HCT116 (cell line): ENCODE results near the gene TRIM41. TPM values are rescaled to one million over a fixed set of nuclear protein-coding genes. Genes with fewer than 3 reads are reported as not detected.

Experiments
- ATAC-seq: fragments of 200-7000 bp; cut with Tn5 transposase; 2 replicates; pipeline ENCODE4 v1.9.1; 2020; ENCODE audit warnings: mild to moderate bottlenecking, moderate library complexity
- BruUV-seq: library from RNA; stranded (reverse); fragments of 400-500 nt; replicated peaks from 2 replicates; lab custom pipeline; 2021; lab: Mats Ljungman, UMichigan
- CTCF ChIA-PET: fragments of 300-600 bp; sonication (Branson Sonifier 250); formaldehyde crosslinking; loops from one replicate; lab custom pipeline; 2021; ENCODE audit warnings: antibody characterized with exemption; lab: Charles Lee
- POLR2A ChIA-PET: fragments of 300-600, 350-600 bp; sonication (Branson Sonifier 250); formaldehyde crosslinking; loops from one replicate; lab custom pipeline; 2021; ENCODE audit warnings: antibody characterized with exemption; lab: Charles Lee
- RAD21 ChIA-PET, 2 experiments: fragments of 300-600 bp; sonication (Branson Sonifier 250); formaldehyde crosslinking; loops; one replicate each; lab custom pipeline; 2023; ENCODE audit warnings: low total read pairs in 2 of 2; ENCODE audit not compliant: uncharacterized antibody in 2 of 2, unreplicated experiment in 2 of 2, low non-redundant PET in 1 of 2; lab: Charles Lee
- DNase-seq: peaks from one replicate; pipeline ENCODE4 v3.0.0-alpha.2; 2010; ENCODE audit warnings: low read depth, low spot score
- H2AFZ ChIP-seq: fragments of 200-600 bp; shearing (Covaris generic), sonication (generic); 2 replicates; pipeline ENCODE4 v1.6.1; 2017; ENCODE audit warnings: low read depth, mixed run types, mixed read lengths, antibody characterized with exemption, low read length; ENCODE audit not compliant: poor library complexity, severe bottlenecking
- H3K27ac ChIP-seq: 2 replicates; pipeline ENCODE4 v1.5.1; 2012; ENCODE audit warnings: low read depth, low read length
- H3K27me3 ChIP-seq: fragments of 200-600 bp; sonication (generic); 2 replicates; pipeline ENCODE4 v1.6.1; 2016; ENCODE audit warnings: mixed run types, low read length, mixed read lengths; ENCODE audit not compliant: insufficient read depth
- H3K36me3 ChIP-seq, 2 experiments: fragments of 200-500 bp in 1 of 2; fragments of 200-600 bp in 1 of 2; sonication (Bioruptor generic) in 1 of 2; sonication (generic) in 1 of 2; 2 replicates each; pipeline versions ENCODE4 v1.5.1 to v1.6.1; 2014 to 2016; ENCODE audit warnings: low read length in 2 of 2, inconsistent platforms in 1 of 2, mixed read lengths in 1 of 2, mixed run types in 1 of 2; ENCODE audit not compliant: insufficient read depth in 2 of 2, control insufficient read depth in 1 of 2
- H3K4me1 ChIP-seq, 2 experiments: fragments of 200-600 bp in 1 of 2; sonication (generic) in 1 of 2; 2 replicates each; pipeline versions ENCODE4 v1.5.1 to v1.6.1; 2012 to 2017; ENCODE audit warnings: low read length in 2 of 2, inconsistent platforms in 1 of 2, mild to moderate bottlenecking in 1 of 2, mixed read lengths in 1 of 2, mixed run types in 1 of 2, moderate library complexity in 1 of 2; ENCODE audit not compliant: insufficient read depth in 2 of 2, control insufficient read depth in 1 of 2
- H3K4me2 ChIP-seq: fragments of 200-600 bp; sonication (generic); 2 replicates; pipeline ENCODE4 v1.6.1; 2017; ENCODE audit warnings: mixed run types, low read length, mixed read lengths
- H3K4me3 ChIP-seq, 2 experiments: fragments of 200-600 bp in 1 of 2; sonication (generic) in 1 of 2; replicated peaks in 1 of 2; 2 replicates each; pipeline ENCODE4 v1.5.1; 2011 to 2016; ENCODE audit warnings: low read length in 2 of 2, control low read depth in 1 of 2, low read depth in 1 of 2, mild to moderate bottlenecking in 1 of 2, mixed read lengths in 1 of 2, mixed run types in 1 of 2
- H3K79me2 ChIP-seq: fragments of 200-600 bp; sonication (generic); 2 replicates; pipeline ENCODE4 v1.6.1; 2017; ENCODE audit warnings: mild to moderate bottlenecking, mixed run types, low read length, moderate library complexity, mixed read lengths; ENCODE audit not compliant: insufficient read depth
- H3K9ac ChIP-seq: fragments of 200-600 bp; sonication (generic); 2 replicates; pipeline ENCODE4 v1.6.1; 2016; ENCODE audit warnings: low read length, mixed read lengths
- H3K9me2 ChIP-seq: fragments of 200-600 bp; sonication (generic), shearing (Covaris generic); 2 replicates; pipeline ENCODE4 v1.6.1; 2017; ENCODE audit warnings: mixed run types, mild to moderate bottlenecking, moderate library complexity; ENCODE audit not compliant: insufficient read depth
- H3K9me3 ChIP-seq, 2 experiments: fragments of 200-500 bp in 1 of 2; fragments of 200-600 bp in 1 of 2; sonication (Bioruptor generic) in 1 of 2; sonication (generic) in 1 of 2; 2 replicates each; pipeline ENCODE4 v1.6.1; 2014 to 2017; ENCODE audit warnings: low read length in 2 of 2, mixed read lengths in 2 of 2, inconsistent platforms in 1 of 2, low read depth in 1 of 2, mild to moderate bottlenecking in 1 of 2, mixed run types in 1 of 2, moderate library complexity in 1 of 2; ENCODE audit not compliant: control insufficient read depth in 1 of 2, insufficient read depth in 1 of 2
- H4K20me1 ChIP-seq: fragments of 200-600 bp; sonication (generic), shearing (Covaris generic); 2 replicates; pipeline ENCODE4 v1.6.1; 2017; ENCODE audit warnings: mixed run types, mild to moderate bottlenecking, moderate library complexity; ENCODE audit not compliant: insufficient read depth
- CBX3 ChIP-seq: IDR thresholded peaks from 2 replicates; pipeline ENCODE4 v1.6.1; 2012; ENCODE audit warnings: low read depth
- CEBPB ChIP-seq: IDR thresholded peaks from 2 replicates; pipeline ENCODE4 v1.6.1; 2012; ENCODE audit warnings: low read depth
- CTCF ChIP-seq, 3 experiments: fragments of 200-600 bp in 1 of 3; sonication (generic) in 1 of 3; IDR thresholded peaks in 2 of 3; conservative IDR thresholded peaks in 1 of 3; 2 replicates each; pipeline ENCODE4 v1.5.1; 2012 to 2017; ENCODE audit warnings: low read depth in 2 of 3, low read length in 2 of 3, antibody characterized with exemption in 1 of 3, borderline replicate concordance in 1 of 3, control low read depth in 1 of 3, mild to moderate bottlenecking in 1 of 3, mixed read lengths in 1 of 3, mixed run types in 1 of 3, moderate library complexity in 1 of 3; ENCODE audit not compliant: insufficient read depth in 1 of 3
- JUND ChIP-seq: IDR thresholded peaks from 2 replicates; pipeline ENCODE4 v1.6.1; 2012
- MAX ChIP-seq: IDR thresholded peaks from 2 replicates; pipeline ENCODE4 v1.6.1; 2012
- POLR2A ChIP-seq: IDR thresholded peaks from 2 replicates; pipeline ENCODE4 v1.7.0; 2011; ENCODE audit warnings: borderline replicate concordance; ENCODE audit not compliant: insufficient read depth, insufficient read length; ENCODE audit errors: extremely low read depth
- REST ChIP-seq: IDR thresholded peaks from 2 replicates; pipeline ENCODE4 v1.6.1; 2012; ENCODE audit warnings: low read depth
- SIN3A ChIP-seq: IDR thresholded peaks from 2 replicates; pipeline ENCODE4 v1.6.1; 2012; ENCODE audit warnings: low read depth
- ZFX ChIP-seq: fragments of 450-650 bp; IDR thresholded peaks from 2 replicates; pipeline ENCODE4 v1.6.1; 2017
- intact Hi-C: fragments of 100-400 bp; cut with micrococcal nuclease; formaldehyde crosslinking; loops from 2 replicates; pipeline ENCODE4 v1.10.0; 2022
- total RNA-seq: library from RNA; stranded (reverse); gene quantifications from one replicate; pipeline ENCODE4 v1.2.1, GENCODE V29; 2021; ENCODE audit not compliant: unreplicated experiment

TRIM41 gene
- total RNA-seq, 1 experiment from 2014 or later: 51.8 TPM

GRCh38 chr5:181219262-181220177, 3.6 kb upstream of the TRIM41 start (continued):
- TF ChIP-seq CBX3 (no peak), ZFX (no peak), CEBPB (no peak), POLR2A (no peak)

GRCh38 chr5:181220178-181220515, 2.9 kb upstream of the TRIM41 start:
- H3K4me2 ChIP-seq: no peak overlapping the region
- H3K9me3 ChIP-seq: no peaks in the 10 kb centered on the region
- H3K9me2 ChIP-seq: no peaks in the 10 kb centered on the region
- no TSS peak for BruUV-seq
- no peak overlapping the region; the same call in 1 of the 2 replicates for H3K27ac ChIP-seq
- intact Hi-C loops: loop anchor here (5.0 kb wide), 1 partner anchor 48 kb away; no protein-coding TSS in a partner anchor
- ChIA-PET CTCF (no interaction called here), POLR2A (no interaction called here), RAD21 (no interaction called here)
- no peak for ATAC-seq
- H3K36me3 ChIP-seq: no peaks in the 10 kb centered on the region; a peak in 1 of 4 replicates
- H2AFZ ChIP-seq: no peak overlapping the region
- no peak for DNase-seq
- no peaks in the 10 kb centered on the region for H3K27me3 ChIP-seq
- no peak overlapping the region for H3K9ac ChIP-seq
- H3K4me3 ChIP-seq: no peak overlapping the region
- peaks cover 22 to 49% of the 10 kb centered on the region in 2 experiments for H3K4me1 ChIP-seq
- H4K20me1 ChIP-seq: no peaks in the 10 kb centered on the region
- peaks cover 13% of the 10 kb centered on the region for H3K79me2 ChIP-seq
- TF ChIP-seq JUND: no peak
- TF ChIP-seq CTCF (IDR thresholded peaks at IDR 0.05 in 2 of 3, conservative IDR thresholded peaks at IDR 0.05 in 1 of 3; ENCODE audit: borderline replicate concordance in 1 of 3, insufficient read depth in 1 of 3, low read depth in 2 of 3, low read length in 2 of 3): no peak
- no peak for TF ChIP-seq REST
- no peak for TF ChIP-seq SIN3A
- TF ChIP-seq MAX: no peak
